GM23338 (cell line): ENCODE results near the gene TLNRD1. TPM values are rescaled to one million over a fixed set of nuclear protein-coding genes. Genes with fewer than 3 reads are reported as not detected.

ENCODE experiments used
- ATAC-seq: fragments of 200-7000 bp; cut with Tn5 transposase; 3 replicates; pipeline ENCODE4 v1.9.1; 2020
- DNase-seq: peaks from one replicate; pipeline ENCODE4 v3.0.0-alpha.2; 2015; ENCODE audit warnings: low spot score
- H2AFZ ChIP-seq: fragments of 200-600 bp; sonication (generic); 2 replicates; pipeline ENCODE4 v1.8.0; 2016; ENCODE audit warnings: antibody characterized with exemption, mild to moderate bottlenecking, moderate library complexity
- H3F3A ChIP-seq: fragments of 200-600 bp; sonication (generic); replicated peaks from 2 replicates; pipeline ENCODE4 v1.8.0; 2017; ENCODE audit warnings: antibody characterized with exemption, mixed run types, low read depth
- H3K27ac ChIP-seq: fragments of 200-600 bp; sonication (generic); 2 replicates; pipeline ENCODE4 v1.6.1; 2016; ENCODE audit warnings: low read depth
- H3K27me3 ChIP-seq: fragments of 200-600 bp; sonication (generic); 2 replicates; pipeline ENCODE4 v1.8.0; 2016; ENCODE audit warnings: mild to moderate bottlenecking, mixed run types, moderate library complexity; ENCODE audit not compliant: insufficient read depth
- H3K36me3 ChIP-seq: fragments of 200-600 bp; sonication (generic); 2 replicates; pipeline ENCODE4 v1.8.0; 2016; ENCODE audit warnings: mild to moderate bottlenecking; ENCODE audit not compliant: insufficient read depth
- H3K4me1 ChIP-seq: fragments of 200-600 bp; sonication (generic); 2 replicates; pipeline ENCODE4 v1.8.0; 2016; ENCODE audit warnings: mild to moderate bottlenecking, moderate library complexity; ENCODE audit not compliant: insufficient read depth
- H3K4me2 ChIP-seq: fragments of 200-600 bp; sonication (generic); 2 replicates; pipeline ENCODE4 v1.7.1; 2017; ENCODE audit warnings: mixed run types
- H3K4me3 ChIP-seq: fragments of 200-600 bp; sonication (generic); 2 replicates; pipeline ENCODE4 v1.6.1; 2016; ENCODE audit warnings: mixed run types
- H3K79me2 ChIP-seq: fragments of 200-600 bp; sonication (generic); replicated peaks from 2 replicates; pipeline ENCODE4 v1.8.0; 2017; ENCODE audit warnings: mild to moderate bottlenecking; ENCODE audit not compliant: insufficient read depth
- H3K9me2 ChIP-seq: fragments of 200-600 bp; sonication (generic); 2 replicates; pipeline ENCODE4 v1.8.0; 2017; ENCODE audit not compliant: insufficient read depth
- H4K20me1 ChIP-seq: fragments of 200-600 bp; sonication (generic); replicated peaks from 2 replicates; pipeline ENCODE4 v1.8.0; 2017; ENCODE audit warnings: mild to moderate bottlenecking; ENCODE audit not compliant: insufficient read depth
- H3K27ac Mint-ChIP-seq: 2 replicates; pipeline ENCODE4 v1.8.0; 2020; ENCODE audit warnings: inconsistent platforms, mild to moderate bottlenecking, moderate library complexity, mixed read lengths
- H3K27me3 Mint-ChIP-seq: 3 replicates; pipeline ENCODE4 v1.8.0; 2022; ENCODE audit warnings: low read depth, mild to moderate bottlenecking, moderate library complexity, mixed read lengths, inconsistent platforms; ENCODE audit not compliant: insufficient read depth, poor library complexity
- H3K36me3 Mint-ChIP-seq: 3 replicates; pipeline ENCODE4 v1.8.0; 2021; ENCODE audit warnings: low read depth, mild to moderate bottlenecking, inconsistent platforms, moderate library complexity, mixed read lengths
- H3K4me1 Mint-ChIP-seq: 3 replicates; pipeline ENCODE4 v1.8.0; 2020; ENCODE audit warnings: mild to moderate bottlenecking, inconsistent platforms, mixed read lengths
- H3K4me3 Mint-ChIP-seq: 3 replicates; pipeline ENCODE4 v1.8.0; 2021; ENCODE audit warnings: moderate library complexity, mild to moderate bottlenecking, inconsistent platforms, mixed read lengths
- H3K9me3 Mint-ChIP-seq: 3 replicates; pipeline ENCODE4 v1.8.0; 2020; ENCODE audit warnings: moderate library complexity, mild to moderate bottlenecking, inconsistent platforms, mixed read lengths
- CREB1 ChIP-seq: fragments of 250-450 bp; sonication (Bioruptor Pico); IDR thresholded peaks from 2 replicates; pipeline ENCODE4 v1.5.0; 2020; ENCODE audit warnings: low read depth, mild to moderate bottlenecking, moderate library complexity
- CTCF ChIP-seq, 2 experiments: fragments of 200-600 bp in 1 of 2; sonication (generic) in 1 of 2; conservative IDR thresholded peaks; 2 replicates each; pipeline versions ENCODE4 v1.5.1 to v1.6.1; 2016 to 2017; ENCODE audit warnings: antibody characterized with exemption in 2 of 2, low read depth in 2 of 2, mild to moderate bottlenecking in 2 of 2, moderate library complexity in 1 of 2
- ETS1 ChIP-seq: IDR thresholded peaks from 2 replicates; pipeline ENCODE4 v1.6.1; 2016; ENCODE audit warnings: antibody characterized with exemption
- EZH2 ChIP-seq: fragments of 200-600 bp; sonication (generic); IDR thresholded peaks from one replicate; pipeline ENCODE4 v1.8.0; 2017; ENCODE audit warnings: antibody characterized with exemption, mild to moderate bottlenecking, low read depth; ENCODE audit not compliant: unreplicated experiment
- EZH2phosphoT487 ChIP-seq: fragments of 200-600 bp; sonication (generic); IDR thresholded peaks from one replicate; pipeline ENCODE4 v1.8.1; 2018; ENCODE audit warnings: antibody characterized with exemption; ENCODE audit not compliant: unreplicated experiment
- JUNB ChIP-seq: IDR thresholded peaks from one replicate; pipeline ENCODE4 v1.6.1; 2016; ENCODE audit warnings: antibody characterized with exemption; ENCODE audit not compliant: unreplicated experiment
- NANOG ChIP-seq: IDR thresholded peaks from 2 replicates; pipeline ENCODE4 v1.6.1; 2016; ENCODE audit warnings: antibody characterized with exemption, borderline replicate concordance
- POLR2AphosphoS5 ChIP-seq: IDR thresholded peaks from 2 replicates; pipeline ENCODE4 v1.6.1; 2016; ENCODE audit warnings: antibody characterized with exemption, low read depth
- REST ChIP-seq: IDR thresholded peaks from one replicate; pipeline ENCODE4 v1.6.1; 2018; ENCODE audit warnings: antibody characterized with exemption; ENCODE audit not compliant: unreplicated experiment
- STAT1 ChIP-seq: IDR thresholded peaks from one replicate; pipeline ENCODE4 v1.6.1; 2016; ENCODE audit warnings: antibody characterized with exemption; ENCODE audit not compliant: unreplicated experiment
- ZNF114 ChIP-seq: fragments of 250-450 bp; sonication (Bioruptor Pico); IDR thresholded peaks from 2 replicates; pipeline ENCODE4 v1.5.0; 2020; ENCODE audit warnings: mild to moderate bottlenecking, moderate library complexity
- ZNF331 ChIP-seq: fragments of 250-450 bp; sonication (Bioruptor Pico); IDR thresholded peaks from 2 replicates; pipeline ENCODE4 v1.5.0; 2020; ENCODE audit warnings: low read depth, mild to moderate bottlenecking, moderate library complexity
- polyA plus RNA-seq: library from polyadenylated mRNA; unstranded; fragments of >200 nt; fragmentation: Nextera tagmentation; extraction: Ambion mirVana; gene quantifications from 2 replicates; pipeline ENCODE4 v1.2.1, GENCODE V29; 2016
- total RNA-seq: library from RNA; depleted of rRNA; stranded (reverse); fragments of >200 nt; shearing (Covaris generic); gene quantifications from 2 replicates; pipeline ENCODE4 v1.2.3, GENCODE V29; 2014
- TF ChIP-seq, protein P1 (sequence below): fragments of 250-450 bp; sonication (Bioruptor Pico); IDR thresholded peaks from 2 replicates; pipeline ENCODE4 v1.5.0; 2020; ENCODE audit warnings: mild to moderate bottlenecking, moderate library complexity

TLNRD1 gene
- total and polyA plus RNA-seq, 2 experiments from 2014 or later: 6.7 to 27.3 TPM

DNA sequence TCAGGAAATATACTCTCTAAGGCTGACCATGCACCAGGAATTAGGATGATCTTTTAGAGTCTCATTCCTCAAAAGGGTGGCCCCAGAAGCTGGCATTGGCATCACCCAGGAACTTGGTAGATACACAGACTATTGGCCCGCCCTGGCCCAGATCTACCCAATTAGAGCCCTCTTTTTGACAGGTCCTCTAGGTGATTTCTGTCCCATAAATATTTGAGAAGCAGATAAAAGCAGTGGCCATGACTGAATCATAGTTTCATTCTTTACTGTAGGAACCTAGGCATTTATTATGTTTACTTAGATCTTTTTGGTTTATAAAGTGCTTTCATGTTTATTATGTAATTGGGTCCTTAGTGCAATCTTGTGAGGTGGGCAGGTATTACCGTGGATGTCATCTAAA is 7.6 kb downstream of the TLNRD1 start:
- TF ChIP-seq ZNF331 (CRISPR knock-in tag) (no peak), POLR2AphosphoS5 (no peak), JUNB (no peak), EZH2phosphoT487 (no peak), EZH2 (no peak), REST (no peak), ZNF114 (no peak), CTCF (conservative IDR thresholded peaks at IDR 0.05; ENCODE audit: low read depth in 2 of 2) (no peak), STAT1 (no peak), ETS1 (no peak), NANOG (no peak), CREB1 (CRISPR knock-in tag) (no peak)
- TF ChIP-seq, protein P1, sequence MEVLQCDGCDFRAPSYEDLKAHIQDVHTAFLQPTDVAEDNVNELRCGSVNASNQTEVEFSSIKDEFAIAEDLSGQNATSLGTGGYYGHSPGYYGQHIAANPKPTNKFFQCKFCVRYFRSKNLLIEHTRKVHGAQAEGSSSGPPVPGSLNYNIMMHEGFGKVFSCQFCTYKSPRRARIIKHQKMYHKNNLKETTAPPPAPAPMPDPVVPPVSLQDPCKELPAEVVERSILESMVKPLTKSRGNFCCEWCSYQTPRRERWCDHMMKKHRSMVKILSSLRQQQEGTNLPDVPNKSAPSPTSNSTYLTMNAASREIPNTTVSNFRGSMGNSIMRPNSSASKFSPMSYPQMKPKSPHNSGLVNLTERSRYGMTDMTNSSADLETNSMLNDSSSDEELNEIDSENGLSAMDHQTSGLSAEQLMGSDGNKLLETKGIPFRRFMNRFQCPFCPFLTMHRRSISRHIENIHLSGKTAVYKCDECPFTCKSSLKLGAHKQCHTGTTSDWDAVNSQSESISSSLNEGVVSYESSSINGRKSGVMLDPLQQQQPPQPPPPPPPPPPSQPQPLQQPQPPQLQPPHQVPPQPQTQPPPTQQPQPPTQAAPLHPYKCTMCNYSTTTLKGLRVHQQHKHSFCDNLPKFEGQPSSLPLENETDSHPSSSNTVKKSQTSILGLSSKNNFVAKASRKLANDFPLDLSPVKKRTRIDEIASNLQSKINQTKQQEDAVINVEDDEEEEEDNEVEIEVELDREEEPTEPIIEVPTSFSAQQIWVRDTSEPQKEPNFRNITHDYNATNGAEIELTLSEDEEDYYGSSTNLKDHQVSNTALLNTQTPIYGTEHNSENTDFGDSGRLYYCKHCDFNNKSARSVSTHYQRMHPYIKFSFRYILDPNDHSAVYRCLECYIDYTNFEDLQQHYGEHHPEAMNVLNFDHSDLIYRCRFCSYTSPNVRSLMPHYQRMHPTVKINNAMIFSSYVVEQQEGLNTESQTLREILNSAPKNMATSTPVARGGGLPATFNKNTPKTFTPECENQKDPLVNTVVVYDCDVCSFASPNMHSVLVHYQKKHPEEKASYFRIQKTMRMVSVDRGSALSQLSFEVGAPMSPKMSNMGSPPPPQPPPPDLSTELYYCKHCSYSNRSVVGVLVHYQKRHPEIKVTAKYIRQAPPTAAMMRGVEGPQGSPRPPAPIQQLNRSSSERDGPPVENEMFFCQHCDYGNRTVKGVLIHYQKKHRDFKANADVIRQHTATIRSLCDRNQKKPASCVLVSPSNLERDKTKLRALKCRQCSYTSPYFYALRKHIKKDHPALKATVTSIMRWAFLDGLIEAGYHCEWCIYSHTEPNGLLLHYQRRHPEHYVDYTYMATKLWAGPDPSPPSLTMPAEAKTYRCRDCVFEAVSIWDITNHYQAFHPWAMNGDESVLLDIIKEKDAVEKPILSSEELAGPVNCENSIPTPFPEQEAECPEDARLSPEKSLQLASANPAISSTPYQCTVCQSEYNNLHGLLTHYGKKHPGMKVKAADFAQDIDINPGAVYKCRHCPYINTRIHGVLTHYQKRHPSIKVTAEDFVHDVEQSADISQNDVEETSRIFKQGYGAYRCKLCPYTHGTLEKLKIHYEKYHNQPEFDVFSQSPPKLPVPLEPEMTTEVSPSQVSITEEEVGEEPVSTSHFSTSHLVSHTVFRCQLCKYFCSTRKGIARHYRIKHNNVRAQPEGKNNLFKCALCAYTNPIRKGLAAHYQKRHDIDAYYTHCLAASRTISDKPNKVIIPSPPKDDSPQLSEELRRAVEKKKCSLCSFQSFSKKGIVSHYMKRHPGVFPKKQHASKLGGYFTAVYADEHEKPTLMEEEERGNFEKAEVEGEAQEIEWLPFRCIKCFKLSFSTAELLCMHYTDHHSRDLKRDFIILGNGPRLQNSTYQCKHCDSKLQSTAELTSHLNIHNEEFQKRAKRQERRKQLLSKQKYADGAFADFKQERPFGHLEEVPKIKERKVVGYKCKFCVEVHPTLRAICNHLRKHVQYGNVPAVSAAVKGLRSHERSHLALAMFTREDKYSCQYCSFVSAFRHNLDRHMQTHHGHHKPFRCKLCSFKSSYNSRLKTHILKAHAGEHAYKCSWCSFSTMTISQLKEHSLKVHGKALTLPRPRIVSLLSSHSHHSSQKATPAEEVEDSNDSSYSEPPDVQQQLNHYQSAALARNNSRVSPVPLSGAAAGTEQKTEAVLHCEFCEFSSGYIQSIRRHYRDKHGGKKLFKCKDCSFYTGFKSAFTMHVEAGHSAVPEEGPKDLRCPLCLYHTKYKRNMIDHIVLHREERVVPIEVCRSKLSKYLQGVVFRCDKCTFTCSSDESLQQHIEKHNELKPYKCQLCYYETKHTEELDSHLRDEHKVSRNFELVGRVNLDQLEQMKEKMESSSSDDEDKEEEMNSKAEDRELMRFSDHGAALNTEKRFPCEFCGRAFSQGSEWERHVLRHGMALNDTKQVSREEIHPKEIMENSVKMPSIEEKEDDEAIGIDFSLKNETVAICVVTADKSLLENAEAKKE (CRISPR knock-in tag): no peak
- DNase-seq: no peak
- no peak overlapping the region for H3K27ac ChIP-seq
- H3K27me3 Mint-ChIP-seq: peaks cover 3% of the 10 kb centered on the region
- no peaks in the 10 kb centered on the region; the same call in 1 of the 2 replicates for H3K9me2 ChIP-seq
- H3K4me3 ChIP-seq: no peak overlapping the region
- H3K27ac Mint-ChIP-seq: no peak overlapping the region
- H3K4me1 ChIP-seq: no peaks in the 10 kb centered on the region
- peaks cover 13% of the 10 kb centered on the region for H4K20me1 ChIP-seq
- H3K4me3 Mint-ChIP-seq: no peak overlapping the region
- peaks cover 6% of the 10 kb centered on the region; the same call in 2 of the 3 replicates for H3K36me3 Mint-ChIP-seq
- no peaks in the 10 kb centered on the region for H3K9me3 Mint-ChIP-seq
- H2AFZ ChIP-seq: no peak overlapping the region
- peaks cover 8% of the 10 kb centered on the region for H3K27me3 ChIP-seq
- H3K4me2 ChIP-seq: no peak overlapping the region
- H3F3A ChIP-seq: no peaks in the 10 kb centered on the region
- H3K36me3 ChIP-seq: no peaks in the 10 kb centered on the region
- no peak for ATAC-seq
- H3K79me2 ChIP-seq: peaks cover 12% of the 10 kb centered on the region
- peaks cover 4% of the 10 kb centered on the region; the same call in 1 of the 3 replicates for H3K4me1 Mint-ChIP-seq
